H9 (cell line): ENCODE measurements around the gene AK4. TPM values are rescaled to one million over a fixed set of nuclear protein-coding genes. Genes with fewer than 3 reads are reported as not detected.

ENCODE experiments used
- DNase-seq: peaks from one replicate; pipeline ENCODE4 v3.0.0-alpha.2; 2017
- H2AFZ ChIP-seq: one replicate; pipeline ENCODE4 v1.6.1; 2013; ENCODE audit warnings: mild to moderate bottlenecking, low read length, control low read depth, moderate library complexity
- H2AK5ac ChIP-seq: 2 replicates; pipeline ENCODE4 v1.6.1; 2013; ENCODE audit warnings: low read length, control low read depth, mixed read lengths; ENCODE audit not compliant: insufficient read length
- H2BK120ac ChIP-seq: one replicate; pipeline ENCODE4 v1.6.1; 2013; ENCODE audit warnings: low read depth, mild to moderate bottlenecking, low read length, control low read depth, inconsistent platforms; ENCODE audit not compliant: poor library complexity, severe bottlenecking
- H2BK12ac ChIP-seq: 2 replicates; pipeline ENCODE4 v1.6.1; 2013; ENCODE audit warnings: low read length, control low read depth, mixed read lengths, low read depth; ENCODE audit not compliant: insufficient read length
- H2BK15ac ChIP-seq: 2 replicates; pipeline ENCODE4 v1.6.1; 2013; ENCODE audit warnings: low read depth, low read length, control low read depth
- H2BK20ac ChIP-seq: one replicate; pipeline ENCODE4 v1.6.1; 2013; ENCODE audit warnings: low read depth, mild to moderate bottlenecking, low read length, control low read depth, inconsistent platforms; ENCODE audit not compliant: poor library complexity, severe bottlenecking
- H2BK5ac ChIP-seq: 2 replicates; pipeline ENCODE4 v1.6.1; 2013; ENCODE audit warnings: low read length, control low read depth, mixed read lengths; ENCODE audit not compliant: insufficient read length
- H3K14ac ChIP-seq: 2 replicates; pipeline ENCODE4 v1.6.1; 2013; ENCODE audit warnings: low read length, control low read depth; ENCODE audit not compliant: insufficient read depth
- H3K18ac ChIP-seq: 2 replicates; pipeline ENCODE4 v1.6.1; 2013; ENCODE audit warnings: low read depth, mild to moderate bottlenecking, mixed read lengths, low read length, control low read depth; ENCODE audit not compliant: insufficient read length
- H3K23ac ChIP-seq: 2 replicates; pipeline ENCODE4 v1.6.1; 2013; ENCODE audit warnings: low read length, control low read depth, mixed read lengths, low read depth; ENCODE audit not compliant: insufficient read length
- H3K23me2 ChIP-seq: 2 replicates; pipeline ENCODE4 v1.6.1; 2013; ENCODE audit warnings: low read depth, mild to moderate bottlenecking, mixed read lengths, low read length, control low read depth; ENCODE audit not compliant: insufficient read length, poor library complexity, severe bottlenecking
- H3K27ac ChIP-seq: 2 replicates; pipeline ENCODE4 v1.5.1; 2013; ENCODE audit warnings: low read length, control low read depth, mixed read lengths, low read depth; ENCODE audit not compliant: insufficient read length
- H3K27me3 ChIP-seq: 2 replicates; pipeline ENCODE4 v1.6.1; 2013; ENCODE audit warnings: low read length, control low read depth, inconsistent platforms; ENCODE audit not compliant: insufficient read depth
- H3K4ac ChIP-seq: 2 replicates; pipeline ENCODE4 v1.6.1; 2013; ENCODE audit warnings: low read depth, mild to moderate bottlenecking, control low read depth, inconsistent platforms, low read length, moderate library complexity
- H3K4me1 ChIP-seq: 2 replicates; pipeline ENCODE4 v1.6.1; 2013; ENCODE audit warnings: low read length, control low read depth, inconsistent platforms; ENCODE audit not compliant: insufficient read depth
- H3K4me2 ChIP-seq: 2 replicates; pipeline ENCODE4 v1.6.1; 2013; ENCODE audit warnings: low read length, control low read depth, mixed read lengths; ENCODE audit not compliant: insufficient read length, insufficient read depth
- H3K56ac ChIP-seq: 2 replicates; pipeline ENCODE4 v1.6.1; 2013; ENCODE audit warnings: low read depth, mild to moderate bottlenecking, mixed read lengths, low read length, control low read depth; ENCODE audit not compliant: insufficient read length
- H3K79me1 ChIP-seq: 2 replicates; pipeline ENCODE4 v1.6.1; 2013; ENCODE audit warnings: low read depth, mild to moderate bottlenecking, moderate library complexity, low read length, control low read depth, inconsistent platforms; ENCODE audit not compliant: insufficient read depth, poor library complexity, severe bottlenecking
- H3K79me2 ChIP-seq: 2 replicates; pipeline ENCODE4 v1.6.1; 2013; ENCODE audit warnings: low read length, control low read depth, inconsistent platforms; ENCODE audit not compliant: insufficient read depth
- H3K9ac ChIP-seq: 2 replicates; pipeline ENCODE4 v1.6.1; 2013; ENCODE audit warnings: low read length, control low read depth, mixed read lengths; ENCODE audit not compliant: insufficient read length; ENCODE audit errors: extremely low read depth
- H3K9me3 ChIP-seq: one replicate; pipeline ENCODE4 v1.6.1; 2013; ENCODE audit warnings: low read depth, low read length, inconsistent platforms; ENCODE audit not compliant: control insufficient read depth
- H3T11ph ChIP-seq: one replicate; pipeline ENCODE4 v1.6.1; 2013; ENCODE audit warnings: mild to moderate bottlenecking, low read length, control low read depth, inconsistent platforms
- H4K20me1 ChIP-seq: one replicate; pipeline ENCODE4 v1.6.1; 2013; ENCODE audit not compliant: control insufficient read depth, insufficient read length, insufficient read depth
- H4K5ac ChIP-seq: 2 replicates; pipeline ENCODE4 v1.6.1; 2013; ENCODE audit warnings: low read depth, mild to moderate bottlenecking, mixed read lengths, low read length, control low read depth; ENCODE audit not compliant: insufficient read length
- H4K8ac ChIP-seq: replicated peaks from 2 replicates; pipeline ENCODE4 v1.6.1; 2013; ENCODE audit warnings: low read length, control low read depth, mixed read lengths, low read depth; ENCODE audit not compliant: insufficient read length
- H4K91ac ChIP-seq: 2 replicates; pipeline ENCODE4 v1.6.1; 2013; ENCODE audit warnings: low read depth, mild to moderate bottlenecking, moderate library complexity, mixed read lengths, low read length, control low read depth; ENCODE audit not compliant: insufficient read length
- H3K27ac Mint-ChIP-seq, 3 experiments: 2 replicates in 2 of 3; 3 replicates in 1 of 3; pipeline ENCODE4 v1.8.0; 2020 to 2021; ENCODE audit warnings: mixed read lengths in 3 of 3, mild to moderate bottlenecking in 1 of 3, moderate library complexity in 1 of 3
- H3K27me3 Mint-ChIP-seq: 2 replicates; pipeline ENCODE4 v1.8.0; 2021; ENCODE audit warnings: low read depth, mild to moderate bottlenecking, moderate library complexity, mixed read lengths
- H3K36me3 Mint-ChIP-seq, 3 experiments: 2 replicates in 2 of 3; 3 replicates in 1 of 3; pipeline ENCODE4 v1.8.0; 2020 to 2021; ENCODE audit warnings: low read depth in 3 of 3, mixed read lengths in 3 of 3; ENCODE audit not compliant: insufficient read depth in 1 of 3
- H3K4me1 Mint-ChIP-seq, 2 experiments: 2 replicates each; pipeline ENCODE4 v1.8.0; 2020; ENCODE audit warnings: mixed read lengths in 2 of 2
- H3K4me3 Mint-ChIP-seq, 2 experiments: 2 replicates in 1 of 2; 3 replicates in 1 of 2; pipeline ENCODE4 v1.8.0; 2020 to 2021; ENCODE audit warnings: mild to moderate bottlenecking in 2 of 2, mixed read lengths in 2 of 2, moderate library complexity in 1 of 2
- H3K9me3 Mint-ChIP-seq, 2 experiments: 2 replicates in 1 of 2; 3 replicates in 1 of 2; pipeline ENCODE4 v1.8.0; 2020; ENCODE audit warnings: mild to moderate bottlenecking in 2 of 2, mixed read lengths in 2 of 2, moderate library complexity in 1 of 2
- CTCF ChIP-seq: fragments of 200-600 bp; sonication (generic); conservative IDR thresholded peaks from 3 replicates; pipeline ENCODE4 v1.8.0; 2021; ENCODE audit warnings: antibody characterized with exemption, mild to moderate bottlenecking
- WGBS: extraction: QIAGEN DNeasy Blood & Tissue Kit; methylation state at CpG from one replicate; pipeline ENCODE4 v1.1.7; 2013; ENCODE audit warnings: missing lambda C conversion rate, low lambda C conversion rate, mixed read lengths; ENCODE audit not compliant: insufficient read length; ENCODE audit errors: extremely low coverage; 5-methylcytosine and 5-hydroxymethylcytosine counted together
- total RNA-seq: library from RNA; stranded (reverse); gene quantifications from 2 replicates; pipeline ENCODE4 v1.2.1, GENCODE V29; 2021

AK4 gene
- total RNA-seq, 1 experiment from 2014 or later, result 45.6 TPM

GRCh38 chr1:65265296-65265650 is 117.3 kb downstream of the AK4 start:
- Mint-ChIP-seq H3K36me3 (no peaks in the 10 kb centered on the region), H3K27ac (no peak overlapping the region; a peak in 1 of 7 replicates), H3K4me1 (peaks cover 24 to 31% of the 10 kb centered on the region in 2 experiments), H3K9me3 (no peaks in the 10 kb centered on the region), H3K27me3 (peaks cover 35% of the 10 kb centered on the region), H3K4me3 (peak overlapping the region; percentile 66 to 84)
- Histone ChIP-seq H4K8ac (no peak overlapping the region), H3T11ph (no peak overlapping the region), H3K9me3 (no peaks in the 10 kb centered on the region), H3K4me1 (no peaks in the 10 kb centered on the region), H2BK20ac (no peak overlapping the region), H4K20me1 (no peaks in the 10 kb centered on the region), H3K9ac (no peak overlapping the region), H3K23me2 (peaks cover 11% of the 10 kb centered on the region), H3K4ac (no peak overlapping the region), H2BK15ac (no peak overlapping the region), H3K27ac (no peak overlapping the region), H2BK5ac (no peak overlapping the region), H2AK5ac (no peak overlapping the region), H2BK12ac (no peak overlapping the region), H3K4me2 (peak overlapping the region; percentile 68), H3K79me2 (no peaks in the 10 kb centered on the region), H3K27me3 (no peaks in the 10 kb centered on the region; the same call in 1 of the 2 replicates), H2AFZ (no peak overlapping the region), H3K14ac (no peak overlapping the region), H2BK120ac (no peak overlapping the region), H3K23ac (no peak overlapping the region), H3K79me1 (no peaks in the 10 kb centered on the region), H3K56ac (no peak overlapping the region), H4K5ac (no peak overlapping the region), H3K18ac (no peak overlapping the region), H4K91ac (no peak overlapping the region)
- WGBS, result no CpG with 5 or more reads among the region's 7 CpGs
- TF ChIP-seq CTCF, result no peak
- no peak for DNase-seq
